ENCODE data around the gene SBK3.
"Not testable (repeated sequence)": the region's sequence is repeated elsewhere in the genome, so short reads cannot be mapped to it uniquely, and the experiment has no call there.

Gene SBK3

GRCh38 chr19:55545443-55545842, at the start of gene SBK3:
TSS of gene SBK3 (minus strand) at chr19:55545543. CDS start at chr19:55545543, 0 bp downstream.
- DNase-seq (ENCODE audit: low read depth in 2 of 2): no peak

GRCh38 chr19:55593096-55593772, 47.9 kb upstream of the SBK3 start:
- DNase-seq (ENCODE audit: low read depth in 2 of 2): no peak

GRCh38 chr19:55592391-55593090, 47.2 kb upstream of the SBK3 start:
- no peak for DNase-seq (ENCODE audit: low read depth in 2 of 2)

GRCh38 chr19:55591555-55591954, 46.2 kb upstream of the SBK3 start:
- no peak for DNase-seq (ENCODE audit: low read depth in 2 of 2)

GRCh38 chr19:55590617-55591016, 45.3 kb upstream of the SBK3 start:
- DNase-seq (ENCODE audit: low read depth in 2 of 2): no peak

- DNase-seq (ENCODE audit: low read depth in 2 of 2): no peak
These were observed 44.8 kb upstream of the SBK3 start for GRCh38 chr19:55590109-55590508.

- no peak for DNase-seq (ENCODE audit: low read depth in 2 of 2)
These were observed 43.4 kb upstream of the SBK3 start for GRCh38 chr19:55588738-55589137.

- DNase-seq (ENCODE audit: low read depth in 2 of 2): peak; percentile 90 to 95
These were observed 41.8 kb upstream of the SBK3 start for GRCh38 chr19:55586976-55587668.

- DNase-seq (ENCODE audit: low read depth in 2 of 2): peak in 1 of 2 donors; percentile 40
These were observed 40.5 kb upstream of the SBK3 start for GRCh38 chr19:55585658-55586339.

GRCh38 chr19:55584871-55585270, 39.5 kb upstream of the SBK3 start:
- DNase-seq (ENCODE audit: low read depth in 2 of 2): no peak

GRCh38 chr19:55583897-55584296, 38.6 kb upstream of the SBK3 start:
- DNase-seq (ENCODE audit: low read depth in 2 of 2): not testable (repeated sequence)

- not testable (repeated sequence) for DNase-seq (ENCODE audit: low read depth in 2 of 2)
These were observed 36.9 kb upstream of the SBK3 start for GRCh38 chr19:55582284-55582683.

- no peak for DNase-seq (ENCODE audit: low read depth in 2 of 2)
These were observed 36.5 kb upstream of the SBK3 start for GRCh38 chr19:55581823-55582223.

GRCh38 chr19:55581145-55581822, 35.9 kb upstream of the SBK3 start:
- DNase-seq (ENCODE audit: low read depth in 2 of 2): no peak

- peak; percentile 72 to 79 for DNase-seq (ENCODE audit: low read depth in 2 of 2)
These were observed 35.3 kb upstream of the SBK3 start, which contains the start of gene ZNF579 for GRCh38 chr19:55580628-55581144. TSS of gene ZNF579 (minus strand) at chr19:55580848. CDS start at chr19:55579639, 1,209 bp downstream.

GRCh38 chr19:55579766-55580621, 34.7 kb upstream of the SBK3 start:
- DNase-seq (ENCODE audit: low read depth in 2 of 2): no peak

GRCh38 chr19:55578761-55579747, 33.7 kb upstream of the SBK3 start:
- no peak for DNase-seq (ENCODE audit: low read depth in 2 of 2)

GRCh38 chr19:55578031-55578760, 32.9 kb upstream of the SBK3 start:
- no peak for DNase-seq (ENCODE audit: low read depth in 2 of 2)
